Keratinocyte (primary cell): ENCODE data around the gene TAF1C.

Experiments used
- EZH2 ChIP-seq: IDR thresholded peaks from one replicate; pipeline ENCODE4 v1.6.1; 2012; ENCODE audit warnings: inconsistent platforms, mild to moderate bottlenecking, low read length, moderate library complexity
- TF ChIP-seq, protein P1 (sequence below), 3 experiments: IDR thresholded peaks in 1 of 3; conservative IDR thresholded peaks in 1 of 3; optimal IDR thresholded peaks in 1 of 3; 2 replicates in 2 of 3; 3 replicates in 1 of 3; pipeline versions ENCODE3 to v1.5.1; 2011; ENCODE audit warnings: low read length in 3 of 3, mild to moderate bottlenecking in 3 of 3, moderate library complexity in 2 of 3, control low read depth in 1 of 3, inconsistent platforms in 1 of 3; ENCODE audit not compliant: insufficient read depth in 2 of 3; ENCODE audit errors: extremely low read depth in 1 of 3

DNA sequence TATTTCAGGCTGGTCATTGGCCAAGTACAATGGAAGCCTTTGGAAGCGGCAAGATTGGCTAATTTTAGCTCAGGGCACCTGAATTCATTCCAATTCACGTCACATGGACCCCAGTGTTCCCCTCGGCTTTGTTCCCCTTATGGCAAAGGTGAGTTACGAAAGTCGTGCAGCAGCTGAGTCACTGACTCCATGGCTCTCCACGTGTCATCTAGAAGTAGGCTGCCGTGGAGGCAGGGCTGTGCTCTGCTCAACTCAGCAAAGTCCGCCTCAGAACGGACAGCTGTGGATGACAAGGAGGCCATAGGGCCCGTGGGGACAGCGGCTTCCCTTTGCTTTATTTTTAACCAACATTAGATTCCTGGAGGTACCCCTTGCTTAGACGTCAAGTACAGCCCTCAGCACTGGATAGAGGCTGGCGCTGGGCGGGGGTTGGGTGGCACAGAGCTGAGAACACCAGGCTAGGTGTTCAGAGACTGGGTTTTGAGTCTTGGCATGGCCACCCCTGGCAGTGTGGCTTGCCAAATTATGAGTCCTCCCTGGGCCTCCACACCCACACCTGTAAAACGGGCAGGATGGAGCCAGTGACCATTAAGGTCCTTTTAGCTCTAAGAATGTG is 27.7 kb upstream of the TAF1C start:
- TF ChIP-seq, protein P1, sequence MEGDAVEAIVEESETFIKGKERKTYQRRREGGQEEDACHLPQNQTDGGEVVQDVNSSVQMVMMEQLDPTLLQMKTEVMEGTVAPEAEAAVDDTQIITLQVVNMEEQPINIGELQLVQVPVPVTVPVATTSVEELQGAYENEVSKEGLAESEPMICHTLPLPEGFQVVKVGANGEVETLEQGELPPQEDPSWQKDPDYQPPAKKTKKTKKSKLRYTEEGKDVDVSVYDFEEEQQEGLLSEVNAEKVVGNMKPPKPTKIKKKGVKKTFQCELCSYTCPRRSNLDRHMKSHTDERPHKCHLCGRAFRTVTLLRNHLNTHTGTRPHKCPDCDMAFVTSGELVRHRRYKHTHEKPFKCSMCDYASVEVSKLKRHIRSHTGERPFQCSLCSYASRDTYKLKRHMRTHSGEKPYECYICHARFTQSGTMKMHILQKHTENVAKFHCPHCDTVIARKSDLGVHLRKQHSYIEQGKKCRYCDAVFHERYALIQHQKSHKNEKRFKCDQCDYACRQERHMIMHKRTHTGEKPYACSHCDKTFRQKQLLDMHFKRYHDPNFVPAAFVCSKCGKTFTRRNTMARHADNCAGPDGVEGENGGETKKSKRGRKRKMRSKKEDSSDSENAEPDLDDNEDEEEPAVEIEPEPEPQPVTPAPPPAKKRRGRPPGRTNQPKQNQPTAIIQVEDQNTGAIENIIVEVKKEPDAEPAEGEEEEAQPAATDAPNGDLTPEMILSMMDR (optimal IDR thresholded peaks at IDR 0.05 in 1 of 3, IDR thresholded peaks at IDR 0.05 in 1 of 3, conservative IDR thresholded peaks at IDR 0.05 in 1 of 3; ENCODE audit: extremely low read depth in 1 of 3, insufficient read depth in 2 of 3, low read length in 3 of 3): no peak
- no peak for TF ChIP-seq EZH2
